Stomach (tissue), 9 donors: ENCODE data around the gene DLX2. TPM values are rescaled to one million over a fixed set of nuclear protein-coding genes. Genes with fewer than 3 reads are reported as not detected.

Source experiments
- DNase-seq, 2 donors: peaks; one replicate each; pipeline versions ENCODE4 v3.0.0 to v3.0.0-alpha.2; 2013 to 2019
- H3K27ac ChIP-seq, 5 donors: fragments of 200-600 bp in 4 of 5; sonication (generic) in 4 of 5; one replicate each; pipeline ENCODE4 v1.5.1; 2013 to 2019; ENCODE audit warnings: mild to moderate bottlenecking in 1 of 5, moderate library complexity in 1 of 5
- H3K27me3 ChIP-seq, 3 donors: fragments of 200-600 bp; sonication (generic); one replicate each; pipeline ENCODE4 v1.5.1; 2017 to 2019; ENCODE audit warnings: mixed run types in 1 of 3
- H3K36me3 ChIP-seq, 4 donors: fragments of 200-600 bp; sonication (generic); 1 replicate in 3 of 4; 2 replicates in 1 of 4; pipeline ENCODE4 v1.5.1; 2016 to 2019
- H3K4me1 ChIP-seq, 4 donors: fragments of 200-600 bp; sonication (generic); one replicate each; pipeline ENCODE4 v1.5.1; 2016 to 2019
- H3K4me3 ChIP-seq, 4 donors: fragments of 200-600 bp; sonication (generic) in 3 of 4; one replicate each; pipeline ENCODE4 v1.5.1; 2016 to 2019; ENCODE audit warnings: mild to moderate bottlenecking in 1 of 4
- H3K9me3 ChIP-seq, 4 donors: fragments of 200-600 bp; sonication (generic); one replicate each; pipeline ENCODE4 v1.5.1; 2016 to 2019
- EP300 ChIP-seq: sonication (generic); formaldehyde crosslinking; IDR thresholded peaks from one replicate; pipeline ENCODE4 v1.6.1; 2017; ENCODE audit warnings: antibody characterized with exemption
- POLR2A ChIP-seq, 4 donors: fragments of 450-650 bp; IDR thresholded peaks; one replicate each; pipeline ENCODE4 v1.6.1; 2016; ENCODE audit warnings: antibody characterized with exemption in 4 of 4, control low read depth in 2 of 4, mild to moderate bottlenecking in 1 of 4, moderate library complexity in 1 of 4
- POLR2AphosphoS5 ChIP-seq, 3 donors: sonication (generic); formaldehyde crosslinking; IDR thresholded peaks; one replicate each; pipeline ENCODE4 v1.6.1; 2016; ENCODE audit warnings: antibody characterized with exemption in 3 of 3
- WGBS, 5 donors: extraction: QIAGEN DNeasy Blood & Tissue Kit in 3 of 5; methylation state at CpG; one replicate each; pipeline versions ENCODE4 v1.1.5 to v1.1.7; 2013 to 2018; 5-methylcytosine and 5-hydroxymethylcytosine counted together
- intact Hi-C: fragments of 100-400 bp; cut with DNase I; formaldehyde crosslinking; loops from one replicate; pipeline ENCODE4 v1.15.1; 2023; ENCODE audit warnings: low total_unique reads
- polyA plus RNA-seq, 3 donors: library from polyadenylated mRNA; stranded (reverse); fragments of 200-250 nt; gene quantifications; one replicate each; pipeline ENCODE4 v1.2.3, GENCODE V29; 2013
- total RNA-seq, 5 donors: library from RNA; depleted of rRNA; stranded (reverse); fragments of >200 nt; gene quantifications; one replicate each; pipeline versions ENCODE4 v1.1.0 to v1.2.3, GENCODE V29; 2014 to 2016
- TF ChIP-seq, protein P1 (sequence below), 7 experiments: fragments of 450-650 bp in 4 of 7; fragments of 200-600 bp in 3 of 7; sonication (generic) in 3 of 7; IDR thresholded peaks; one replicate each; pipeline ENCODE4 v1.5.1; 2016 to 2019; ENCODE audit warnings: antibody characterized with exemption in 7 of 7, control low read depth in 2 of 7, mild to moderate bottlenecking in 1 of 7
- donor health status: healthy with polysubstance abuse.
- donor health status: Bipolar disorder and iron deficiency.
- donor health status: healthy.

The DLX2 gene
- total and polyA plus RNA-seq, 8 donors: 0.03 TPM; not detected in 7

DNA sequence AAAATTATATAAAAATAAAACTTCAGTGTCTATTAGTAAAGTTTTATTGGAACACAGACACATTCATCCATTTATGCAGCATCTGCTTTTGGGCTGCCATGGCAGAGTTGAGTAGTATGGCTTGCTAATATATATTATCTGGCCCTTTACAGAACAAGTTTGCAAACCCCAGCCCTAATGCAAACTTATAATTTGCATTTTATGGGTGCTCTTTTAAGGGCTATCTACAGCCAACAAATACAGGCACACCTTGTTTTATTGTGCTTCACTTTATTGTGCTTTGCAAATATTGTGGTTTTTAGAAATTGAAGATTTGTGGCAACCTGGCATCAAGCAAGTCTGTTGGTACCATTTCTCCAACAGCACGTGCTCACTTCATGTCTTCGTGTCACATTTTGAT lies 35.2 kb upstream of the DLX2 start:
- H3K4me1 ChIP-seq: no peaks in the 10 kb centered on the region
- H3K36me3 ChIP-seq: no peaks in the 10 kb centered on the region
- no peak for DNase-seq
- H3K9me3 ChIP-seq: peaks cover 0 to 7% (median 0%) of the 10 kb centered on the region in 4 donors
- 81 to 93% (median 89%) methylated on average over 2 of the region's 2 CpGs for WGBS, 5 donors
- peaks cover 0 to 3% (median 0%) of the 10 kb centered on the region in 3 donors for H3K27me3 ChIP-seq
- H3K27ac ChIP-seq: no peak overlapping the region
- TF ChIP-seq, protein P1, sequence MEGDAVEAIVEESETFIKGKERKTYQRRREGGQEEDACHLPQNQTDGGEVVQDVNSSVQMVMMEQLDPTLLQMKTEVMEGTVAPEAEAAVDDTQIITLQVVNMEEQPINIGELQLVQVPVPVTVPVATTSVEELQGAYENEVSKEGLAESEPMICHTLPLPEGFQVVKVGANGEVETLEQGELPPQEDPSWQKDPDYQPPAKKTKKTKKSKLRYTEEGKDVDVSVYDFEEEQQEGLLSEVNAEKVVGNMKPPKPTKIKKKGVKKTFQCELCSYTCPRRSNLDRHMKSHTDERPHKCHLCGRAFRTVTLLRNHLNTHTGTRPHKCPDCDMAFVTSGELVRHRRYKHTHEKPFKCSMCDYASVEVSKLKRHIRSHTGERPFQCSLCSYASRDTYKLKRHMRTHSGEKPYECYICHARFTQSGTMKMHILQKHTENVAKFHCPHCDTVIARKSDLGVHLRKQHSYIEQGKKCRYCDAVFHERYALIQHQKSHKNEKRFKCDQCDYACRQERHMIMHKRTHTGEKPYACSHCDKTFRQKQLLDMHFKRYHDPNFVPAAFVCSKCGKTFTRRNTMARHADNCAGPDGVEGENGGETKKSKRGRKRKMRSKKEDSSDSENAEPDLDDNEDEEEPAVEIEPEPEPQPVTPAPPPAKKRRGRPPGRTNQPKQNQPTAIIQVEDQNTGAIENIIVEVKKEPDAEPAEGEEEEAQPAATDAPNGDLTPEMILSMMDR (IDR thresholded peaks at IDR 0.05): no peak
- TF ChIP-seq POLR2AphosphoS5 (IDR thresholded peaks at IDR 0.05) (no peak), POLR2A (IDR thresholded peaks at IDR 0.05) (no peak), EP300 (no peak)
- H3K4me3 ChIP-seq: no peak overlapping the region
- intact Hi-C loops: no loop called here

DNA sequence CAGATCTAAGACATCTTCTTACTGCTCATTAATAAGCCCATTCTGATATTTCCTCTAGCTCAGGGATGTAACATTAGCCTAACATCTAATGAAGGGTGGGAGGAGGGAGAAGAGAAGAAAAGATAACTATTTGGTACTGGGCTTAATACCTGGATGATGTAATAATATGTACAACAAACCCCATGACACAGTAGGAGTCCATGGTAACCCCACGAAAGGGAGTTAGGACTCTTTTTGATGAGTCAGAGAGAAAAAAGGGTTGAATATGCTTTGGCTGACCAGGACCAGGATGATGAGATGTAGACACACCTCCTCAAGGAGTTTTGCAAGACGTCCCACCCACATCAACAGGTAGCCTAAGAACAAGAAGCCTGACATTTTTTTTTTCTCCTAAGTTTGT lies 34.4 kb upstream of the DLX2 start:
- H3K27ac ChIP-seq: no peak overlapping the region
- WGBS, 5 donors: 59 to 83% (median 78%) methylated on average over 2 of the region's 2 CpGs
- intact Hi-C loops: no loop called here

DNA sequence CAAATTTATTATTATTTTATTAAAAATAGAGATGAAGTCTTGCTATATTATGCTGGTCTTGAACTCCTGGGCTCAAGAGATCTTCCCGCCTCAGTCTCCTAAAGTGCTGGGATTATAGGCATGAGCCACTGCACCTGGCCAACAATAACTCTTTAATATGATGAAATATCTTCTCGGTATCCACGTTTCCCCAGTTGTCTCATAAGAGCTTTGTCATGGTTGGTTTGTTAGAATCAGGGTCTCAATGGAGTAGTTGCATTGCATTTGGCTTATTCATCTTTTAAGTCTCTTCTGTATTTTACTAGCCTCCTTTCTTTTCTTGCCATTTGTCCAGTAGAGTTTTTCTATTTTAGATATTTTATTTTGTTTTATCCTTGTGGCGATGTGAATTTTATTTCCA lies 32.7 kb upstream of the DLX2 start:
- no peak overlapping the region for H3K27ac ChIP-seq
- no peak overlapping the region for H3K4me3 ChIP-seq
- peaks cover 0 to 7% (median 0%) of the 10 kb centered on the region in 4 donors for H3K9me3 ChIP-seq
- WGBS, 5 donors: 87 to 93% (median 92%) methylated on average over 4 of the region's 4 CpGs
- no peaks in the 10 kb centered on the region for H3K4me1 ChIP-seq
- TF ChIP-seq, protein P1 (IDR thresholded peaks at IDR 0.05): no peak
- TF ChIP-seq EP300: no peak
- no peak for TF ChIP-seq POLR2A (IDR thresholded peaks at IDR 0.05)
- TF ChIP-seq POLR2AphosphoS5 (IDR thresholded peaks at IDR 0.05): no peak
- no peak for DNase-seq
- intact Hi-C loops: no loop called here
- H3K27me3 ChIP-seq: peaks cover 0 to 3% (median 0%) of the 10 kb centered on the region in 3 donors
- H3K36me3 ChIP-seq: no peaks in the 10 kb centered on the region

More for the DNA sequence above, 34.4 kb upstream of the DLX2 start:
- Histone ChIP-seq H3K36me3 (no peaks in the 10 kb centered on the region), H3K4me3 (no peak overlapping the region), H3K9me3 (peaks cover 0 to 7% (median 0%) of the 10 kb centered on the region in 4 donors), H3K27me3 (peaks cover 0 to 3% (median 0%) of the 10 kb centered on the region in 3 donors), H3K4me1 (no peaks in the 10 kb centered on the region)
- TF ChIP-seq EP300: no peak
- no peak for TF ChIP-seq POLR2A (IDR thresholded peaks at IDR 0.05)
- TF ChIP-seq, protein P1 (IDR thresholded peaks at IDR 0.05): no peak
- no peak for TF ChIP-seq POLR2AphosphoS5 (IDR thresholded peaks at IDR 0.05)
- no peak for DNase-seq

DNA sequence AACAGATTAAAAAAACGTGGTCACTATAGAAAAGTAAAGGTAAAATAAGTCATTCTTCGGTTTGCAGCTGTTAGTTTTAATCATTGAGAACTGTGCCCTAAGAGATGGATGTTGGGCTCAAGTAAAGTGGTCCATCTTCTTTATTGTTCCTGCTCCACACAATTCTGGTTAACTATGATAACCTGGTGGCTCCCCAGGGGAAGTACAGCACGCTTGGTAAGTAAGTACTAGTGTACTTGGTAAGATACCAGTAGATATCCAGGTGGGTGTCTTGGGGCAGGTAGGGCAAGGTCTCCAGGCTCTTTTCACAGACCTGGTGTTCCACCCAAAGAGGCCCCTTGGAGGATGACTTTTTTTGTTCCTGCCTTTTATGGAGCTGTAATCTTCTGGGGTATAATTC lies 31.6 kb upstream of the DLX2 start:
- no peak for DNase-seq
- TF ChIP-seq EP300: no peak
- no peak for TF ChIP-seq POLR2AphosphoS5 (IDR thresholded peaks at IDR 0.05)
- no peak for TF ChIP-seq POLR2A (IDR thresholded peaks at IDR 0.05)
- TF ChIP-seq, protein P1 (IDR thresholded peaks at IDR 0.05): no peak
- Histone ChIP-seq H3K27ac (no peak overlapping the region), H3K9me3 (peaks cover 0 to 7% (median 0%) of the 10 kb centered on the region in 4 donors), H3K27me3 (peaks cover 0 to 3% (median 0%) of the 10 kb centered on the region in 3 donors), H3K36me3 (no peaks in the 10 kb centered on the region), H3K4me1 (no peaks in the 10 kb centered on the region), H3K4me3 (no peak overlapping the region)
- WGBS, 5 donors: 60 to 78% (median 62%) methylated on average over 3 of the region's 3 CpGs
- intact Hi-C loops: no loop called here
